Ureter (tissue), 1 donor: ENCODE data around the gene TCF21. TPM values are rescaled to one million over a fixed set of nuclear protein-coding genes. Genes with fewer than 3 reads are reported as not detected.
A peak's percentile ranks its signal among the peaks of the same experiment; 100 is the strongest.
"Not testable (repeated sequence)": the region's sequence is repeated elsewhere in the genome, so short reads cannot be mapped to it uniquely, and the experiment has no call there.

Experiments used
- DNase-seq: peaks from one replicate; pipeline ENCODE4 v3.0.0-alpha.2; 2020; ENCODE audit warnings: low spot score
- total RNA-seq: library from RNA; stranded (reverse); gene quantifications from one replicate; pipeline ENCODE4 v1.2.4, GENCODE V29; 2023
- donor health status: DM: yes; HTN: yes; CAD: no.

Gene TCF21
- total RNA-seq, 1 donor from 2014 or later, result 8.2 TPM

GRCh38 chr6:133923938-133924593 is 35.2 kb downstream of the TCF21 start:
- peak; percentile 71 for DNase-seq

GRCh38 chr6:133931221-133931620 is 42.3 kb downstream of the TCF21 start:
- not testable (repeated sequence) for DNase-seq

- not testable (repeated sequence) for DNase-seq
Observed at GRCh38 chr6:133936352-133936751, 47.4 kb downstream of the TCF21 start.

DNA sequence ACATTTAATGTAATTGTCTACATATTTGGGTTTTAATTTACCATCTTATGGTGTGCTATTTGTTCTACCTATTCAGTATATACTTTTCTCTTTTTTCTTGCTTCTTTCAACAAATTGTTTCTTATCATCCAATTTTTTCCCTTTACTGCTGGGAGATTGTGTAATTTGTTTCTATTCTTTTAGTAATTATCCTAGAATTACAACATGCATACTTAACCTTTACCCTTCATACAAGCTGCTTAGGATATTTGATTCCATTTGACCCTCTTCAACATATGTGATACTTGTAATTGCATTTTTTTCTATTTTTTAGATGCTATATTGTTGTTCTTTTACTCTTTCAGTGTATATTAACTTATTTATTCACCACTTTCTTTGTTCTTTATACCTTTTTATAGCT is 49.0 kb downstream of the TCF21 start:
- DNase-seq, result no peak

GRCh38 chr6:133938533-133938932 is 49.6 kb downstream of the TCF21 start:
- DNase-seq, result no peak

DNA sequence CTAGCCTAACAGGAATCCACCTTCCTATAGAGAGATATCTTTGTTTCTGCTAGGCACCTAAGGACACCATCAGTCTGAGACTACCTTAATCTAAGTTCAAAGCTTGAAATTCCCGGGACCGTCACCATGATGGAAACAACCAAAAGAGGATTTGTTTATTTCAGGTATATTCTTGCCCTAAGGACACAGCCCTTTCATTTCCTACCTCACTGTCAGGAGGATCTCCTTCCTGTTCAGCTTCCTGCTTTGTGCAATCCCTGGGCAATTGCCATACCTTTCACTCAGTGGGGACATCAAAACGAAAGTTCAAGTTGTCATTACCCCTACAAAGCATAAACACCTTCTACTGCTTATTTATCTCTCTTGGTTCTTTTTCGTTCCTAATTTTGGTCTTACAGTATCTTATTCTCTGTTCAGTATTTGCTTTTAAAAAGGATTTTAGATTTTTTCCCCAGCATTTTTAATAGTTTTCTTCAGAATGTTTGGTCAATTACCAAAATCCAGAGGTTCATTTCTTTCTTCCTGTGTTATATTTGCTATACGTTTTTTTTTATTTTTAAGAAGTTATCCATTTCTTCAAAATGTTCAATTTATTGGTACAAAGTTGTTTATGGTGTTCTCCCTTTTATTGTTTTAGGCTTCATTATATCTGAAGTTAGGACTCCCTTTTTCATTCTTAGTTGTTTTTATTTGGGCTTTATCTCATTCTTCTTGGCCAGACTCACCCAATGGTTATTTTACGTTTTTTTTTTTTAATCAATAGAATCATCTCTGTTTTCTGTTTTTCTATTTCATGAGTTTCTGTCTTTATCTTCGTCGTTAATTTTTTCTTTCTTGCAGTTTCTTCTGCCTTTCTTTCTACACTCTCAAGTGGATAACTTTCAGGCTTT is 51.1 kb downstream of the TCF21 start:
- DNase-seq, result no peak

Other genes with a start within 250 kb of the TCF21 start
- gene TBPL1, start 64.1 kb downstream of the TCF21 start, total RNA-seq, result 22.2 TPM
- 2.6 TPM for gene SLC2A12, start 163.5 kb downstream of the TCF21 start, total RNA-seq